Adrenal gland (tissue), 5 donors: ENCODE measurements around the gene PPP4R3C.

Experiments
- CTCF ChIP-seq, 6 experiments: fragments of 450-650 bp in 4 of 6; fragments of 200-600 bp in 2 of 6; sonication (generic) in 1 of 6; IDR thresholded peaks; 1 replicate in 5 of 6; 2 replicates in 1 of 6; pipeline versions ENCODE4 v1.5.1 to v1.8.0; 2016 to 2021; ENCODE audit warnings: antibody characterized with exemption in 6 of 6, mild to moderate bottlenecking in 2 of 6, moderate library complexity in 1 of 6
- POLR2A ChIP-seq, 2 donors: fragments of 450-650 bp; IDR thresholded peaks; one replicate each; pipeline ENCODE4 v1.6.1; 2017; ENCODE audit warnings: antibody characterized with exemption in 2 of 2, mild to moderate bottlenecking in 2 of 2, moderate library complexity in 1 of 2
- donor health status: DM: no; HTN: no; CAD: no.

GRCh38 chrX:27466051-27466450 lies 2.9 kb upstream of the PPP4R3C start:
- TF ChIP-seq POLR2A (IDR thresholded peaks at IDR 0.05), result no peak
- TF ChIP-seq CTCF (IDR thresholded peaks at IDR 0.05), result no peak
